Endothelial cell of umbilical vein (primary cell): ENCODE measurements around the gene PRKAR1A. TPM values are rescaled to one million over a fixed set of nuclear protein-coding genes. Genes with fewer than 3 reads are reported as not detected.

Experiments used
- BruUV-seq: library from RNA; stranded (reverse); fragments of 400-500 nt; replicated peaks from 2 replicates; lab custom pipeline; 2021; lab: Mats Ljungman, UMichigan
- CTCF ChIA-PET: fragments of 300-600, 350-600 bp; sonication (Branson Sonifier 250); formaldehyde crosslinking; loops from one replicate; lab custom pipeline; 2021; ENCODE audit warnings: antibody characterized with exemption, inconsistent platforms; lab: Charles Lee
- POLR2A ChIA-PET: fragments of 300-600, 350-600 bp; sonication (Branson Sonifier 250); formaldehyde crosslinking; loops from one replicate; lab custom pipeline; 2021; ENCODE audit warnings: antibody characterized with exemption, inconsistent platforms; lab: Charles Lee
- DNase-seq: peaks from one replicate; pipeline ENCODE4 v3.0.0-alpha.2; 2011; ENCODE audit warnings: low read depth, low spot score
- FAIRE-seq: peaks from 2 replicates; lab custom pipeline; 2011; peaks lifted over from hg19 to GRCh38; lab: Jason Lieb, UNC
- H2AFZ ChIP-seq: 2 replicates; pipeline ENCODE4 v1.6.0; 2012; ENCODE audit warnings: low read depth, low read length, control low read depth, inconsistent platforms
- H3K27ac ChIP-seq: 2 replicates; pipeline ENCODE4 v1.5.1; 2011; ENCODE audit warnings: low read depth, mild to moderate bottlenecking, control low read depth, low read length, moderate library complexity; ENCODE audit not compliant: insufficient read depth
- H3K27me3 ChIP-seq, 2 experiments: 2 replicates each; pipeline versions ENCODE4 v1.6.0 to v1.6.1; 2011; ENCODE audit warnings: low read length in 2 of 2, mixed read lengths in 1 of 2; ENCODE audit not compliant: control insufficient read depth in 2 of 2, insufficient read depth in 2 of 2
- H3K36me3 ChIP-seq, 2 experiments: 2 replicates in 1 of 2; 3 replicates in 1 of 2; pipeline ENCODE4 v1.5.1; 2011; ENCODE audit warnings: low read length in 2 of 2, mild to moderate bottlenecking in 1 of 2, moderate library complexity in 1 of 2; ENCODE audit not compliant: control insufficient read depth in 2 of 2, insufficient read depth in 2 of 2; ENCODE audit errors: extremely low read depth in 1 of 2
- H3K4me1 ChIP-seq: 3 replicates; pipeline ENCODE4 v1.5.1; 2011; ENCODE audit warnings: mild to moderate bottlenecking, low read length; ENCODE audit not compliant: control insufficient read depth, insufficient read depth; ENCODE audit errors: extremely low read depth
- H3K4me2 ChIP-seq: 2 replicates; pipeline ENCODE4 v1.6.1; 2011; ENCODE audit warnings: low read length, control low read depth, mixed read lengths; ENCODE audit not compliant: insufficient read depth
- H3K4me3 ChIP-seq, 3 experiments: fragments of 200-600 bp in 1 of 3; sonication (generic), shearing (Covaris generic) in 1 of 3; replicated peaks in 1 of 3; 2 replicates each; pipeline ENCODE4 v1.5.1; 2011 to 2016; ENCODE audit warnings: control low read depth in 3 of 3, low read length in 3 of 3, mild to moderate bottlenecking in 2 of 3, inconsistent platforms in 1 of 3, low read depth in 1 of 3, moderate library complexity in 1 of 3; ENCODE audit not compliant: insufficient read depth in 1 of 3
- H3K79me2 ChIP-seq: 2 replicates; pipeline ENCODE4 v1.6.0; 2012; ENCODE audit warnings: low read length, inconsistent platforms; ENCODE audit not compliant: control insufficient read depth, insufficient read depth
- H3K9ac ChIP-seq: replicated peaks from 2 replicates; pipeline ENCODE3; 2011; ENCODE audit warnings: low read length, control low read depth; ENCODE audit not compliant: insufficient read depth; ENCODE audit errors: extremely low read depth
- H3K9me1 ChIP-seq: replicated peaks from 3 replicates; pipeline ENCODE4 v1.6.0; 2011; ENCODE audit warnings: mild to moderate bottlenecking, low read length; ENCODE audit not compliant: control insufficient read depth, insufficient read depth; ENCODE audit errors: extremely low read depth
- H3K9me3 ChIP-seq: replicated peaks from 2 replicates; pipeline ENCODE4 v1.5.1; 2012; ENCODE audit warnings: low read length, inconsistent platforms; ENCODE audit not compliant: control insufficient read depth, insufficient read depth
- H4K20me1 ChIP-seq: replicated peaks from 2 replicates; pipeline ENCODE3; 2011; ENCODE audit warnings: mild to moderate bottlenecking, low read length; ENCODE audit not compliant: control insufficient read depth, insufficient read depth; ENCODE audit errors: extremely low read depth
- FOS ChIP-seq: IDR thresholded peaks from 2 replicates; pipeline ENCODE4 v1.6.1; 2011; ENCODE audit warnings: mild to moderate bottlenecking, low read length, moderate library complexity, borderline replicate concordance; ENCODE audit not compliant: insufficient read depth
- GATA2 ChIP-seq: IDR thresholded peaks from 2 replicates; pipeline ENCODE4 v1.7.0; 2011; ENCODE audit warnings: low read depth, mild to moderate bottlenecking, moderate library complexity, mixed read lengths, low read length; ENCODE audit not compliant: insufficient read length, insufficient read depth
- JUN ChIP-seq: IDR thresholded peaks from 2 replicates; pipeline ENCODE4 v1.6.1; 2011; ENCODE audit warnings: borderline replicate concordance, low read depth; ENCODE audit not compliant: insufficient read length, insufficient read depth
- MYC ChIP-seq: IDR thresholded peaks from one replicate; pipeline ENCODE4 v1.6.1; 2011; ENCODE audit warnings: mild to moderate bottlenecking, low read depth, low read length
- POLR2A ChIP-seq: IDR thresholded peaks from 2 replicates; pipeline ENCODE4 v1.6.1; 2012; ENCODE audit warnings: low read depth, mild to moderate bottlenecking, control low read depth, low read length
- POLR2AphosphoS5 ChIP-seq: IDR thresholded peaks from 2 replicates; pipeline ENCODE4 v1.6.1; 2012; ENCODE audit warnings: low read depth, mild to moderate bottlenecking, control low read depth, low read length, moderate library complexity; ENCODE audit not compliant: insufficient read depth
- dilution Hi-C: fragments of 300-500 bp; cut with MboI; formaldehyde crosslinking; loops from one replicate; pipeline ENCODE4 v1.15.0; 2019; ENCODE audit warnings: low sequenced_read_pairs; ENCODE audit not compliant: extremely low pct_ligation_motif_present
- intact Hi-C: fragments of 100-400 bp; cut with micrococcal nuclease; formaldehyde crosslinking; loops from one replicate; pipeline ENCODE4 v1.10.0; 2022
- polyA plus RNA-seq, 4 experiments: library from polyadenylated mRNA; depleted of rRNA in 3 of 4; stranded (reverse) in 3 of 4; unstranded in 1 of 4; fragments of >200 nt; gene quantifications; 2 replicates each; pipeline versions ENCODE4 v1.2.1 to v1.2.3, GENCODE V29; 2011 to 2012; ENCODE audit warnings: missing spikeins in 1 of 4
- total RNA-seq: library from RNA; stranded (reverse); gene quantifications from 2 replicates; pipeline ENCODE4 v1.2.3, GENCODE V29; 2021
- TF ChIP-seq, protein P1 (sequence below), 2 donors: IDR thresholded peaks; 1 replicate in 1 of 2; 2 replicates in 1 of 2; pipeline ENCODE4 v1.5.1; 2011; ENCODE audit warnings: low read length in 2 of 2, mild to moderate bottlenecking in 2 of 2, moderate library complexity in 2 of 2, control low read depth in 1 of 2, inconsistent platforms in 1 of 2, low read depth in 1 of 2; ENCODE audit not compliant: insufficient read depth in 1 of 2; ENCODE audit errors: extremely low read depth in 1 of 2

PRKAR1A gene
- total and polyA plus RNA-seq, 2 donors (not counting 3 experiments of a cell fraction or from before 2014, with no cell fraction given) = 92.0 to 257 TPM

DNA sequence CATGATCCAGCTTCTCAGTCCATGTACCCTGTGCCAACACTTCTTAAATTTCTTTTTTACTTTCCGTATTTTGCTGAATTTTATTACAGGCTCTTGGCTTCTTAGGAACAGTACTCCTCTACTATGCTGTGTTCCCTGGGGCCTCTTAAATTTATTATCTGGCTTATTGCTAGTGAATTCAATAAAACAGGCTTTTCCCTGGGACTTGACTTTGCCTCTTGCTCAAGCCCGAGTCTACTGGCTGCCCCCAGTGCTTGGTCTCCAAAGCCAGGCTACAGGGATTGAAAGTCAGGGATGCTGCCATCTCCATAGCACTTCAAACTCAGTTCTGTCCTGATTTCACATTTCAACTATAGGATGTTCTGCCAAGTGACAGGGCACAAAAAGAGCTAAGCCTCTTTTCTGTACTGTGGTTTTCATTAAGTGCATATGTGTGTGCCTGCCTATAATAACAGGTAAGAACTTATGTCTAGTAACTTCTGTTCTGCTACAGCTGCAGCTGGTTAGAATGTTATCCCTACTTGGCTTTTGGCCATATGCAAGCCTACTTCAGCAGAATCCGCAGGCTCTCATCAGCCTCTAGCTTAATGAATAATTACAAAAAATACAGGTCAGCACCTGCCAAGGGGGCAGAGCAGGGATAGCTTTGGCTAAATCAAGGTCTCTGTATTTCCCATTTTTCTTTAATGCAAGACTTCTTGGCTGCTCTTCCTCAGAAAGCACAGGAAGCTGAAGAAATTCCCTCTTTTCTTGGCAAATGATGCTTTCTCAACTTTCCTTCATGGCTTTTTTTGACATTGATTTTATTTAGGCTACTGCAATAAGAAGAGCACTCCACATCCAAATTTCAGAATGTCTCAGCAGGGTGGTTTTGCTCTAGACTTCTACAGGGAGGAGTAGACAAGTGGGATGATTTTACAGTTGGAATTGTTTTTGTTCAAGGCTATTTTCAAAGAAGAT, 80.7 kb downstream of the PRKAR1A start:
- Histone ChIP-seq H3K79me2 (no peaks in the 10 kb centered on the region), H3K4me2 (no peak overlapping the region), H3K4me1 (no peaks in the 10 kb centered on the region), H3K4me3 (no peak overlapping the region), H3K9ac (no peak overlapping the region), H3K9me3 (no peaks in the 10 kb centered on the region), H4K20me1 (no peaks in the 10 kb centered on the region), H3K27ac (no peak overlapping the region), H2AFZ (no peak overlapping the region), H3K27me3 (peaks cover 0 to 3% of the 10 kb centered on the region in 2 experiments), H3K9me1 (no peaks in the 10 kb centered on the region), H3K36me3 (no peaks in the 10 kb centered on the region)
- intact Hi-C loops (no loop called here), dilution Hi-C loops (no loop called here)
- DNase-seq = no peak
- no peak for FAIRE-seq
- no peak for TF ChIP-seq MYC
- TF ChIP-seq, protein P1, sequence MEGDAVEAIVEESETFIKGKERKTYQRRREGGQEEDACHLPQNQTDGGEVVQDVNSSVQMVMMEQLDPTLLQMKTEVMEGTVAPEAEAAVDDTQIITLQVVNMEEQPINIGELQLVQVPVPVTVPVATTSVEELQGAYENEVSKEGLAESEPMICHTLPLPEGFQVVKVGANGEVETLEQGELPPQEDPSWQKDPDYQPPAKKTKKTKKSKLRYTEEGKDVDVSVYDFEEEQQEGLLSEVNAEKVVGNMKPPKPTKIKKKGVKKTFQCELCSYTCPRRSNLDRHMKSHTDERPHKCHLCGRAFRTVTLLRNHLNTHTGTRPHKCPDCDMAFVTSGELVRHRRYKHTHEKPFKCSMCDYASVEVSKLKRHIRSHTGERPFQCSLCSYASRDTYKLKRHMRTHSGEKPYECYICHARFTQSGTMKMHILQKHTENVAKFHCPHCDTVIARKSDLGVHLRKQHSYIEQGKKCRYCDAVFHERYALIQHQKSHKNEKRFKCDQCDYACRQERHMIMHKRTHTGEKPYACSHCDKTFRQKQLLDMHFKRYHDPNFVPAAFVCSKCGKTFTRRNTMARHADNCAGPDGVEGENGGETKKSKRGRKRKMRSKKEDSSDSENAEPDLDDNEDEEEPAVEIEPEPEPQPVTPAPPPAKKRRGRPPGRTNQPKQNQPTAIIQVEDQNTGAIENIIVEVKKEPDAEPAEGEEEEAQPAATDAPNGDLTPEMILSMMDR (IDR thresholded peaks at IDR 0.05; ENCODE audit: extremely low read depth in 1 of 2, insufficient read depth in 1 of 2, low read depth in 1 of 2, low read length in 2 of 2) = no peak
- TF ChIP-seq POLR2AphosphoS5 = no peak
- ChIA-PET POLR2A (no interaction called here), CTCF (interaction anchor here (0.9 to 1.9 kb wide), 3 partner anchors 21 to 59 kb away, joined by 3 to 9 read pairs (median 3); no protein-coding TSS in a partner anchor)
- no TSS peak for BruUV-seq

DNA sequence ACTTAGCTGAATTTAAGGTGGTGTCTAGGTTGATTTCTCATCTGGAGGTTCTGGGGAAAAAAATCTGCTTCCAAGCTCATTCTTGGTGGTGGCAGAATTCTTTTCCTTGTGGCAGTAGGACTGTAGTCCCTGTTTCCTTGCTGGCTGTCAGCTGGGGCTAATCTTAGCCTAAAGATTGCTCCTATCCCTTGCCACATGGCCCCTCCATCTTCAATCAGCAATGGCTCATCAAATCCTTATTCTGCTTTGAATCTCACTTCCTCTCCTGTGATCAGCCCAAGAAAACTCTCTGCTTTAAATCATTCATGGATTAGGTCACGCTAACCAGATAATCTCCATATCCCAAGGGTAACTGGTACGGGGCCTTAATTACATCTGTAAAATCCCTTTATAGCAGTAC, 82.3 kb downstream of the PRKAR1A start:
- Histone ChIP-seq H3K27me3 (peaks cover 13 to 15% of the 10 kb centered on the region in 2 experiments), H3K36me3 (no peaks in the 10 kb centered on the region), H2AFZ (no peak overlapping the region), H3K4me2 (no peak overlapping the region), H3K9ac (no peak overlapping the region), H3K79me2 (no peaks in the 10 kb centered on the region), H4K20me1 (no peaks in the 10 kb centered on the region), H3K9me1 (no peaks in the 10 kb centered on the region), H3K4me3 (no peak overlapping the region), H3K9me3 (no peaks in the 10 kb centered on the region), H3K27ac (no peak overlapping the region), H3K4me1 (no peaks in the 10 kb centered on the region)
- ChIA-PET CTCF (interaction anchor here (0.8 kb wide), 1 partner anchor 19 kb away, joined by 3 read pairs; no protein-coding TSS in a partner anchor), POLR2A (no interaction called here)
- intact Hi-C loops = no loop called here
- FAIRE-seq (no peak), DNase-seq (no peak)
- dilution Hi-C loops = no loop called here
- no peak for TF ChIP-seq FOS
- TF ChIP-seq, protein P1 (IDR thresholded peaks at IDR 0.05; ENCODE audit: extremely low read depth in 1 of 2, insufficient read depth in 1 of 2, low read depth in 1 of 2, low read length in 2 of 2) = no peak
- TF ChIP-seq GATA2 = no peak
- no peak for TF ChIP-seq POLR2AphosphoS5
- no peak for TF ChIP-seq POLR2A
- no peak for TF ChIP-seq JUN
- no TSS peak for BruUV-seq
